Activated CD8-positive, alpha-beta memory T cell treated with anti-CD3 and anti-CD28 coated beads, Interleukin-2, amount 50 U/mL, for 4 hours (primary cell): ENCODE measurements around the gene AP2B1.

Source experiments
- DNase-seq: peaks from one replicate; pipeline ENCODE4 v3.0.0-alpha.2; 2020

AP2B1 gene

DNA sequence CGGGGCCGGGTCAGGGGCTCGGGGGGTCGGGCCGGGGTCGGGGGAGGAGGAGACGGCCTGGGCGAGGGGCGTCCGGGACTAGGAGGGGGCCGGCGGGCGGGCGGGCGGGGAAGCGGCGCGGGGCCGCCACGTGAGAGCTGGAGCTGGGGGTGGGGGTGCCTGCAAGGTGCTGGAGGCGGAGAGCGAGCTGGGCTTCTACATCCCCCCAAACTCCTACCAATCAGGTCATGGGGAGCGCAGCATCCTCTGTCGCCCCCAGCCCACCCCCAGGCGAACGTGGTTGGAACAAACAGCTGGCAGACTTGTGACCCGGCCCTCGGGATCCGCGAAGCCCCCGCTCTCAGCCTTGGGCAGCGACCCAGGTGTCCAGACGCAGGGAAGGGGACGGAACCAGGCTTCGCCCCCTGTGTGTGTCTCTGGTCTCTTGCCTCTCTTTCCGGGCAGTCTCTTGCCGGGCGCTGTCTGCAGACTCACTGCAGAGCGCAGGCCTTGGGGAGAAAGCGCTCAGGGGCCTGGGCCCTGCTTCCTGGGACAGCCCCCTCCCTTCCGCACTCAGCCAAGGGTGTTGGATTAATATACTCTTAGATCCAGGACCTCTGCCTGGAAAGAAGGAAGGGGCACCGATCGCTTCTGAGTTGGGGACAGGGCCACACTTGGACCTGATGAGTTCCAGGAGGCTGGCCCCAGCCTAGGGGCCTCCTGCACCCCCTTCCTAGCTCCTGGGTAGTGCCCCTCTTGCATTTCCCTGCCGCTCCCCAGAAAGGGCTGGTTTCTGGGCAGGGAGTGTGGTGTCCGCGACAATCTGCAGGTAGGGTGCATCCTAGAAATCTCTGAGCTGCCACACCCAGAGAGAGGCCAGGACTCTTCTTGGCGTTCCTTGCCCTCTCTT is 145.0 kb downstream of the AP2B1 start:
- DNase-seq, result no peak

DNA sequence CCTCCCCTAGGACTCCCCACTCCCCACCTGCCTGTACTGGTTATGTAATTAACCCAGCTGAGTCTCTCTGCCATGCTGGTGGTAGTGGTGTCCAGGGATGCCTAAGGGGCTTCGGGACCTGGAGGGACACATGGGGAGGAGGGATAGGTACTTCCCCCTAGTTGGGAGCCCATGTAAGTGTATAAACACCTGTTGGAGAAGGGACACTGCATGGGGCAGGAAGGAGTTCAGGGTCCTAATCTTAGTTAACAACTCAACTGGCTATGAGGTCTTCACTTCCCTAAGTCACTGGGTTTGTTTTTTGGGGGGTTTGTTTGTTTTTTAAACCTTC is 145.6 kb downstream of the AP2B1 start:
- DNase-seq, result no peak

DNA sequence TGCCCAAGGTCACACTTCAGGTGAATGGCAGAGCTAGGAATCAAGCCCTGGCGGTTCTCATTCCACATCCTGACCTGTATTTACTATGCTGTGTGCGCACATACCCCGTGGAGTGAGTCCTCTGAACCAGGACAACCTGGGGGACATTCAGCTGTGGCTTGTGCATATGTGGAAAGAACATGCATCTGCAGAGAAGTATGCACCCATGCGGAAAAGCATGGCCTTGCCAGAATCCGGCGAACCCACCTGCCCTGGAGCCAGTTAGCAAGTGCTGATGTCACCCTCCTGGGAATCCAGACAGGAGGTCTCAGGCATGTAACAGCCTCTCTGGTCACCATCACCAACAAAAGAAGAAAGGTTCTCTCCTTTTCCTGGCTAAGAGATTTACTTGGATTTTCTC is 146.2 kb downstream of the AP2B1 start:
- no peak for DNase-seq

DNA sequence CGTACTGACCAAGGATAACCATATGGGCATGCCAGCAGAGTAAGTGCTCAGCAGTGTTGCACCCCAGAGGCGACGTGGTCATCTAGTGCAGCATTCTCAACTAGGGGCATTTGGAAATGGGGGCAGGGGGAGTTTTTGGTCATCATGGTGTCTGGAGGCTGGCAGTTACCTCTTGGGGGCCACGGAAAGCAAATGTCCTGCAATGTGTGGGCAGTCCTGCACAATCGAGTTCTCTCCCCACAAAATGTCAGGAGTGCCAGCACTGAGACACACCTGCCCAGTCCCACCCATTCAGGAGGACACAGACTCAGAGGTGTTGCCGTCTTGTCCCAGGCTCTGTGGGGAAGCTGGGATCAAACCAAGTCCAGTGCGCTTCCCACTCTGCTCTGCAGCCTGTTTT is 147.3 kb downstream of the AP2B1 start:
- no peak for DNase-seq

DNA sequence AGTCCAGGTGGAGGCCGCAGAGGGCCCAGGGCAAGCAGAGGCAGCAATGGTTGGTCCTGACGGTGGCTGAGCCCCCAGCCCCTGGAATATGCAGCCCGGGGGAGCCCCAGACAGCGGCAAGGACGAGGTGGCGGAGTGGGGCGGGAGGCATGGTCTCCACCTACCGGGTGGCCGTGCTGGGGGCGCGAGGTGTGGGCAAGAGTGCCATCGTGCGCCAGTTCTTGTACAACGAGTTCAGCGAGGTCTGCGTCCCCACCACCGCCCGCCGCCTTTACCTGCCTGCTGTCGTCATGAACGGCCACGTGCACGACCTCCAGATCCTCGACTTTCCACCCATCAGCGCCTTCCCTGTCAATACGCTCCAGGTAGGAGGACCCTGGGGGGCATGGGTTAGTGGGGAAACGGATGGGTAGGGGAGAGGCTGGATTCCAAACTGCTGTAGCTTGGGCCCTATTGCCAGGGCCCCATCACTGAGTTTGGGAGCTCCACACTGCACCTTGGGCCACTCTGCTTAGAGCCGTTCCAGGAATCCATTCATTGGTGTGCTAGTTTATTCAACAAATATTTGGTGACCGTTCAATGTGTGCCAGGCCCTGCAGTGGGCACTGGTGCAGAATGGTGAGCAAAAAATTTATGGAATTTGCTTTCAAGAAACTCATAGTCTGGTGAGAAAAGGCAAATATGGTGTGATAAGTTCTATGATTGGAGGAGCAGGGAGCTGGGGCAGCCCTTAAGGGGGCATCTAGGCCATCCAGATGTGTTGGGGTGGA is 148.1 kb downstream of the AP2B1 start:
- no peak for DNase-seq

DNA sequence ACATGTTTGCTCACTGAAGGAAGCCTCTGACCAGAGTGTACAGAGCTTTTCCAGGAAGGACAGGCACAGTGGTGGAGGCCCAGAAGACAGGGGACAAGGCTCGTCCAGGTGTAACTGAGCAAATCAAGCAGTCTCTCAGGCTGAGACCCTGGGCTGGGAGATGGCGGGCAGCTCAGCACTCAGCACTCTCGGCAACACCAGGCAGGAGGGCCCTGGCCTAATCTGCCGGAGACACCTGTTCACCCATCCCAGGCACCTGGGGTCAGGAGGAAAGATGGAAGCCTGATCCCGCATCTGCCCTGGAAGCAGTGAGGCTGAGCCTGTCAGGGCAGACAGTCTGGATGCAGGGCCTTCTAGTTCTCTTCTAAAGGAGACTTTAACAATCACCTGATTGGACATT is 149.1 kb downstream of the AP2B1 start:
- DNase-seq, result no peak

DNA sequence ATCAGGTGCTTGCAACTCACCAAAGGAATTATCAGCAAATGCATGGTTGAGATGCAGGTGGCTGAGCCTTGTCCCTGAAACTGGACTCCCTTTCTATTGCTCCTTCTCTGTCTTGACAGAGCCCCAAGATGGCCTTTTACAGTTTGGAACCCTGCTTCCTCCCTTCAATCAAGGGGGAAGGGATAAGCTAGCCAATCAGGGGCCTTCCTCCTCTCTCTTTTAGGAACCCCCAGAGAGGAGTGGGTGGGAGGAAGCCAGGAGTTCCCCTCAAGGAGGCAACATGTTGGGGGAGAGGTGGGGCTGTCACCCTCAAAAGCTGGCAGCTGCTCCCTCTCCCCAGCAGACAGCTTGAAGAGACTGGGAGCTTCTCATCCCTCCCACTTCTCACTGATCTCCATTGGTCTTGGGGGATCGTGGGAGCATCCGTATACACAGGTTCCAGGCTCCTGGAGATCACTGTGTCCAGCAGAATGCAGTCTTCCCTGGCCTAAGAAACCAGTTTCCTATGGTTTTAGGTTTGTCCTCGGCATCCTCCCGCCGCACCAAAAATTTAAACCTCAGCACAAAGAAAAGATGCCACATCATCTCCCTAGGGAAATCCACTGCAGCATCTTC is 151.5 kb downstream of the AP2B1 start:
- no peak for DNase-seq

DNA sequence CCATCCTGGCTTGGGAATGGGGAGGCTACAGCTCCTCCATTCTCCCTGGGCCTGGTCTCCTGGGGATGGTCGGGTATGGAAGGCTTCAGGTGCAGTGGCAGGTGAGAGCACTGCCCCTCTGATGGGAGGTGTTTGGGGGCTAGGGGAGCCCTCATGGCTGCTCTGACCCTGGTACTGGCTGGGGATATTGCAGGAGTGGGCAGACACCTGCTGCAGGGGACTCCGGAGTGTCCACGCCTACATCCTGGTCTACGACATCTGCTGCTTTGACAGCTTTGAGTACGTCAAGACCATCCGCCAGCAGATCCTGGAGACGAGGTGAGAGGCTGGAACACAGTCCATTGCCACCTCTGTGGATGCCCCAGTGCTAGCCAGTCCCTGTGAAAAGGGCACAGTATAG is 153.1 kb downstream of the AP2B1 start:
- DNase-seq, result no peak

DNA sequence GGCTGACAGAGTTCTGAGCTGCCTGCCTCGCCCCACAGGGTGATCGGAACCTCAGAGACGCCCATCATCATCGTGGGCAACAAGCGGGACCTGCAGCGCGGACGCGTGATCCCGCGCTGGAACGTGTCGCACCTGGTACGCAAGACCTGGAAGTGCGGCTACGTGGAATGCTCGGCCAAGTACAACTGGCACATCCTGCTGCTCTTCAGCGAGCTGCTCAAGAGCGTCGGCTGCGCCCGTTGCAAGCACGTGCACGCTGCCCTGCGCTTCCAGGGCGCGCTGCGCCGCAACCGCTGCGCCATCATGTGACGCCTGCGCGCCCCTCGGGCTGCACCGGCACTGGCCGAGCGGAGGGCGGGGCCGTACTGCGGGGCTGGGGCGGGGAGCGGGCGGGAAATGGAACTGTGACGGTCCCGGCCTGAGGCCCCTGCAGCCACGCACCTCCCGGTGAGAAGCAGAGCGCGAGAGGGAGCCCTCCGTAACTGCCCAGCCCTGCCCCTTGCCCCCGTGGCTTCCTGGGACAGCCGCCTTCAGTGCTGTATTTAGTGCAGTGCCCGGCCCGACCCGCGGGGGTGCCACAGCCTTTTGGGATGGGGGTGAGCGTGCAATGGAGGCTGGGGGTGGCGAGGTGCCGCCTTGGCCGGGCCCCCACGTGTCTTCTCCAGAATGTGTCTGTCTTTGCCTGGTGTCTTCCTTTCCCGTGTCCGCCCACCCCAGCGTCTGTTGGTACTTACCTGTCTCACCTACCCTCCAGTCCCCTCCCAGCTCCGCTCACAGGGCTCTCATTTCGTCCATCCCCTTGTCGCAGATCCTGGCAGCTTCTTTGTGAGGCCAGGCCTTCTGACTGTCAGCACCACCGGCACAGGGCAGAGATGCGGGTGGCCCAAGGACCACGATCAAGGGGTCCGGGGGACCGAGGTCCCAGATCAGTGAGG is 154.1 kb downstream of the AP2B1 start:
- no peak for DNase-seq

DNA sequence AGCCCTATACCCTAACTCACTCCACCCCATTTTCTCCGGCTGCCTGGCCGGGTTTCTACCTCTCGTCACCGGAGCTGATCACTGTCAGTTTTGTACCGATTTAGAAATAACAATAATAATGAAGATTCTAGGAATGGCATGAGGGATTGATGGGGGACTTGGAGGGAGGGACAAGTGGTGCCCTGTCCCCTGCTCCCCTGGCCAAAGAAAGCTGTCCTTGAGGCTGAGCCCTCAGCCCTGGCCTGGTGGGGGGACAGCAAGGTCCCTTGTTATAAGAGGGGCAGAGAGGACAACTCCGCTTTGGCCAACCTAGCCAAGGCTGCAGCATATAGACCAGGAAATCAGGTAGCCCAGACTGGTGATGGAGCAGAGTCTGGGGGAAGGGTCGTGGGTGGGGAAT is 155.4 kb downstream of the AP2B1 start:
- DNase-seq, result no peak

DNA sequence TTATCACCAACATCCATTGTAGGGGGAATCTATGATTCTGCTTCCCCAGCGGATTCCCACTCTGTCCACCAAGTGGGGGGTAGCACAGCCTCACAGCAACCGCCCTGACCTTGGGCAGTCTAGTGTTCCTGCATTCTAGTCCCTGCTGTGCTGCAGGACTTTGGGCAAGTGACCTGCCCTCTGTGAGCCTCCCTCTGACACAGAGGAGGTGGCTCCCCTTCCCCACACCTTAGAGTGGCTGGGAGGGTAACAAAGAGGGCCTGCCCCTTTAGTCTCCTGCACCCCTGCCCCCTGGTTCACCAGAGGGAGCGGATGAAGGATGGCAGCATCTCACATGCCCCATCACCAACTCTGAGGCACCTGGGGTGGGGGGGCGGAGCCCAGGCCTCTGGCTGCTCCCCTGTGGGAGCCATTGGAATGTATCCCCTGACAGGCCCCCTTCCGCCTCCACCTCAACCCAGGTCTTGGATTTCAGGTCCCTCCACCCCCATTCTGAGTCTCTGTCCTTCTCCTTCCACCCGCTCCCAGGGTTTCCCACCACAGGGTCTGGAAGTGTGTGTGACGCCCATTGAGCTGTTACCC is 155.9 kb downstream of the AP2B1 start:
- DNase-seq, result no peak

DNA sequence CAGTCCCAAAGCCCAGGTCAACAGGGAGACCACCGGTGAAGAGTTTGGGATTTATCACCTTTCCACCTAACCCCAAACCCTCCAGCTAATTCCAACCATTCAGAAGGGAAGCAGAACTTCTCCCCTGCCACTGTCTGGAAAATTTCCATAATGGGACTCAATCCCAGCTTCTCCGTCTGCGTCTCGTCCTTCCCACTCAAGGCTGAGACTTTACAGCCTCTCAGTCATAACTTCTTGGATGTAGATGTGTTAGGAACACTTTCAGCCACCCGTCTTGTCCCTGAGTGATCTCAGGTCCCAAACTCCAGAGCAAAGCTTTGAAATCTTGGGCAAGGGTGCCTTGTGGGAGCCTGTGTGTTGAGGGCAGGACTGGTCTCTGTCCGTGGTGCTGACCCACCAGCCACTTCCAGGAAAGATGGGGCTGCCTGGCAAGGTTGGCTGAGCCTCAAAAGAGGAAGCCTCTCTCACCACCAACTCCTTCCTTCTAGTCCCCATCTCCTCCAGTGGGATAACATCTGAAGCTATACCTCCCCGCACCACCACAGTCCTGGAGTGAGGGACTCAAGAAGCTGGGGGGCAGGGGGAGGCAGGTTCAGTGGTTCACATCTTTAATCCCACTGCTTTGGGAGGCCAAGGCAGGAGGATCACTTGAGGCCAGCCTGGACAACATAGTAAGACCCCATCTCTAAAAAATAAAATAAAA is 156.7 kb downstream of the AP2B1 start:
- no peak for DNase-seq

DNA sequence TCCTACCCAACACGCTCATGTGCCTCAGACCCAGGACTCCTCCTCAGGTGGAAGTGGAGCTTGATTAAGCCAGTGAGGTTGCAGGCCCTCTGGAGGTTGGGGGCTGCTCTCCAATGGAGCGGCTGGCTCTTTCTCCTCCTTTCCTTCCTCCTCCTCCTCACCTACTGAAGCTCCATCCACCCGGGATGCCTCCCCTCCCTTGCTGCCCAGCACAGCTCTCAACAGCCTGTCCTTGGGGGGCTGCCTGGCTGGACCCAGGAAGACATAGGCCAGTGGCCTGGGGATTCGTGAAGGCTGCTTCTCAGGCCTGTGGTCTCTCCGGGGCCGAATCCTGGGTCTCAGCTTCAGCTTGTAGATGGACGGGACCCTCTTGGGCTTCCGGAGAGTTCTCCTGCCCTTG is 157.7 kb downstream of the AP2B1 start:
- no peak for DNase-seq

DNA sequence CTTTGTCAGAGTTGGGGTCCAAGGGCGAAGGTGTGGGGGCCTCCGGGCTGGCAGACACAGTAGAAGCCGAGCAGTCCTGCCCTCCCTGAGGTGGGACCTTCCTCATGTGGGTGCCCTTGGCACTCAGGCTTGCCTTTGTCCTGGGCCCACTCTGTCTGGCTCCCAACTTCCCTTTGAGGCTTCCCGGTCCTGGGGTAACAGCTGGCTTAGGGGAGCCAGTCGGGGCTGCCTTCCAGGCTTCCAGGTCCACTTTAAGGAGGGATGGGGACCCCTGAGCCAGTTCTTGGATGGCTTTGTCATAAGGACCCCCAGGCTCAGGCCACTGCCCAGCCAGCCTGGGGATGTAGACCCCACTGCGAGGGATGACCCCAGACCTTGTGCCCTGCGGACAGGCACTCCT is 158.1 kb downstream of the AP2B1 start:
- DNase-seq, result no peak

DNA sequence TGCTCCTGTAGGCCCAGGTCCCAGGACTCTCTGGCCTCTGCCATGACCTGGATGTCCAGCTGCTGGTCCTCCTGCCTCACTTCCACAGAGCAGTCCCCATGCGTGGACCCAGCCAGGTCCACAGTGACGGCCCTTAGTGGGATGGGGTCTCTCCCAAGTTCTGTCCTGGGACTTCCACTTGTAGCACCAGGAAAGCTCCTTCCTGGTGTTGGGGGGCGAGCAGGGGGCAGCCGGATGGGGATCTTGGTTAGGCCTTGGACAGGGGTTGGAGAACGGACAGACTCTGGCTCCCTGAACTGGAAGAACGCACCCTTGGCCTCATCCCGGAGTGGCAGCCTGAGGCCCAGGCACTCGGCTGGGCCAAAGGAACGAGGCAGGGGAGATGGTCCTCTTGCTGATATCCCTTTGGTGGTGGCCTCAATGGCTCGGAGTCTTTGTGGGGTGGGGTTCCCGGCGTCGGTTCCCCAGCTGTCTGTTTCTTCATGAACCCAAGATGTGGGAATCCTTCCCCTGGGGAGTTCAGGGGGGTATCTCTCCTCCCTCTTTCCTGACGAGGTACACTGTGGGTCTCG is 158.7 kb downstream of the AP2B1 start:
- DNase-seq, result no peak

DNA sequence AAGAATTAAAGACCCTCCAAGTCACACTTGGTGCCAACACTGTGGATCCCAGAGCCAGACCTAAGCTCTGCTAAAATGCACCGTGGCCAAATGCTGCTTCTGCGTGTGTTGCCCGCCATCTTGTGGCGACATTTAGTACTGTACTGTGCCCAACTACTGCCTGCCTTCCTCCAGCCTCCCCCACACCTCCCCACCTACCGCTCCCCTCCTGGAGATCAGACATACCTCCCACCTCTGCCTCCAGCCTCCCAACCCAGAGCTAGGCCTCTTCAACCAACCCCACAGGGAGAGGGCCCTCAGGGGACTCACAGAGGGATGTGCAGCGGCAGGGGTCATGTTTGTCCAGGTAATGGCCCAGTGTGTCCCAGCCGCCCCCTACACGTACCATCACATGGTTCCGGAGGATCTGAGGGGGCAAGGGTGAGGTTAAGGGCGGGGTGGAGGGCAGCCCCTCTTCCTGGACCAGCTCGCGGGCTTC is 160.5 kb downstream of the AP2B1 start:
- peak; percentile 81 for DNase-seq

DNA sequence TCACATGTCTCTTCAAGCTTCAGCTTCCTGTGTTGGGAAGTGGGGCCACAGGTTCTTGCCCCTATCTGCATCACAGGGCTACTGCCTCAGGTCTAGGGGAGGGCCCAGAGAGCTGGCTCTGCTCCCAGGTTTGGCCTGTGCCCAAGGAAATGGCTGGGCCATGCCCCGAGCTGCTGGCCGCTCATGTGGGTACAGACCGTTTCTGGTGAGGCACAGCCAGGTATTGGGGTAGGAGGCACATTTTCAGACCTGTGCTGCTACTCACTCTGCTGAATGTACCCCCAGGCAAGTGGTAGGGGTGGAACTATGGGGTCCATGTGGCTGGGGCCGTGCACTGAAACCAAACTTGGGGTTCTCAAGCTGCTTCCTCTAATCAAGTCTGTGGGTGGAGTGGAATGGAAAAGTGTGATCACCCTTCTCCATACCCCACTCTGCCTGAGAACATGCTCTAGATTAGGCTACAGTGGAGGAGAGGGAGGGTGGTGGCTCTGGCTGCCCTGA is 161.3 kb downstream of the AP2B1 start:
- DNase-seq, result no peak

DNA sequence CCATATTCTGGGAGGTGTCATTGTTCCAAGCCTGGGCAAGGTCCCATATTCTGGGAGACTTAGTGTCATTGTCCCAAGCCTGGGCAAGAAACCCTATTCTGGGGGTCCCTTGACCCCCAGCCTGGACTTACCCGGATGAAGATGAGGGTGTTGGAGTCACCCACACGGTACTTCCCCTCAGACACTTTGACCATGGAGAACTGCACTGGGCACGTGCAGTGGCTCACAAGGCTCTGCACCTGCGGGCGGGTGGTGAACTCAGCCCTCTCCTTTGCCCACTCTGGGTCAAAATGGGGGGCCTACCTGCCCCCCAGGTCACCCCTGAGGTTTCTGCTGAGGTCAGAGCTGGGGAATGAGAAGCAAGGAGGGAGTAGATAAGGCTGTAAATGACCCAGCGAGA is 161.9 kb downstream of the AP2B1 start:
- no peak for DNase-seq

DNA sequence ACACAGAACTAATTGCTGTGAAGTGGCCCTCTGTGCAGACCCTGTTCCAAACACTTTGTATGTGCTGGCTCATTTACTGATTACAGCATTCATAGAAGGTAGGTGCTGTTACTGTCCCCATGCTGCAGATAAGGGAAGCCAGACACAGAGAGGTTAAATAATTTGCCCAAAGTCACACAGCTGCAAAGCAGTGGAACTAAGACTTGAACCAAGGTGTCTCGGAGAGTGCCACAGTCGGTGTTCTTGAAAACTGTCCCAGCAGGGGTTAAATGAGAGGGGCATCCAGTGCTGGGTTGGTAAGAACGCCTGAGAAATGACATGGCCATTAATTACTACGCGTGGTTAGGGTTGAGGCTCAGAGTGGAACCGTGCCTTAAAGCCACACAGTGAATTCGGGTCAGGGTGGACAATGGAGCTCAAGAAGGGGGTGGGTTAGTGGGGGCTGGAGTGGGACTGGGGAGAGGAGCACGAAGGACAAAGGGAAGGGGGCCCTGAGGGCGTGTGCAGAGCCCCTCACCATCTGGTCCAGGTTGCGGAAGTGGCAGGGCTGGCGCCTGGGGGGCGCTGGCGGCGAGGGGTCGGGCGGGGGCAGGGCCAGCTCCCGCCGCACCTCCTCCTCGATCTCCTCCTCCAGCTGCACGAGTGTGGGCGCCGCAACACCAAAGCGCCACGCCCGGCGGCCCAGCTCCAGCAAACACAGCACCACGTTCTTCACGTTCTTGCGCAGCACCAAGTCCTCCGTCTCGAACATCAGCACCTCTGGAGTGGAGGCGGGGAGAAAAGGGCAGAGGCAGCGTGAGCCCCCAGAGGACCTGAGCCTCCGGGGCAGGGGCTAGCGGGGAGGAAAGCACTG is 162.7 kb downstream of the AP2B1 start:
- DNase-seq, result no peak
